Activated naive CD8-positive, alpha-beta T cell (primary cell): Measurements from ENCODE around the gene FOXO4.

Experiments used
- H3K27ac Mint-ChIP-seq: one replicate; pipeline ENCODE4 v1.8.0; 2021; ENCODE audit warnings: mixed read lengths
- H3K27me3 Mint-ChIP-seq: one replicate; pipeline ENCODE4 v1.8.0; 2021; ENCODE audit warnings: mixed read lengths
- H3K36me3 Mint-ChIP-seq: one replicate; pipeline ENCODE4 v1.8.0; 2021; ENCODE audit warnings: mixed read lengths
- H3K4me1 Mint-ChIP-seq: one replicate; pipeline ENCODE4 v1.8.0; 2021; ENCODE audit warnings: low read depth, mixed read lengths
- H3K4me3 Mint-ChIP-seq: one replicate; pipeline ENCODE4 v1.8.0; 2021; ENCODE audit warnings: mild to moderate bottlenecking, mixed read lengths
- H3K9me3 Mint-ChIP-seq: one replicate; pipeline ENCODE4 v1.8.0; 2021; ENCODE audit warnings: low read depth, mixed read lengths

Gene FOXO4

GRCh38 chrX:71085900-71086299, 9.8 kb upstream of the FOXO4 start:
- Mint-ChIP-seq H3K9me3 (no peaks in the 10 kb centered on the region), H3K4me3 (no peak overlapping the region), H3K27ac (no peak overlapping the region), H3K36me3 (no peaks in the 10 kb centered on the region), H3K4me1 (peaks cover 7% of the 10 kb centered on the region), H3K27me3 (no peaks in the 10 kb centered on the region)

GRCh38 chrX:71091263-71091662, 4.4 kb upstream of the FOXO4 start:
- no peaks in the 10 kb centered on the region for H3K27me3 Mint-ChIP-seq
- H3K4me3 Mint-ChIP-seq, result no peak overlapping the region
- no peaks in the 10 kb centered on the region for H3K36me3 Mint-ChIP-seq
- no peak overlapping the region for H3K27ac Mint-ChIP-seq
- no peaks in the 10 kb centered on the region for H3K9me3 Mint-ChIP-seq
- peaks cover 8% of the 10 kb centered on the region for H3K4me1 Mint-ChIP-seq

DNA sequence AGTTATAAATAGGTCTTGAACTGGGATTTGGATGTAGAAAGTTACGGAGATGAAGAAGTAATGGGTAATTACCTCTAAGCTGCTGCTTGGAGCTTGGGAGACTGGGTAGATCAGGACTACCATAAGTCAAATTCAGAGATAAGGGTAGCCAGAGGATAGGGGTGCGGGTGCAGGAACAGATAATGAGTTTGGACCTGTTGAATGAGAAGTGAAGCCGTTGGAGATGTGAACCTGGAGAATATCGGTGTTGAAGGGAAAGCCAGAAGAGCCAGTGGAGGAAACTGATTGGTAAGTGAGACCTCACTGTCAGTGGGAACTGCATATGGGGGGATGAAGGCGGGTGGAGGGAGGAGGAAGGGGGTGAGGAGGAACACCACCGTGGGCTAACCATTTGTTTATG, 618 bp upstream of the FOXO4 start:
- Mint-ChIP-seq H3K36me3 (no peaks in the 10 kb centered on the region), H3K27me3 (no peaks in the 10 kb centered on the region), H3K9me3 (no peaks in the 10 kb centered on the region), H3K27ac (peak overlapping the region; percentile 70), H3K4me1 (peaks cover 32% of the 10 kb centered on the region), H3K4me3 (peak overlapping the region; percentile 97)

DNA sequence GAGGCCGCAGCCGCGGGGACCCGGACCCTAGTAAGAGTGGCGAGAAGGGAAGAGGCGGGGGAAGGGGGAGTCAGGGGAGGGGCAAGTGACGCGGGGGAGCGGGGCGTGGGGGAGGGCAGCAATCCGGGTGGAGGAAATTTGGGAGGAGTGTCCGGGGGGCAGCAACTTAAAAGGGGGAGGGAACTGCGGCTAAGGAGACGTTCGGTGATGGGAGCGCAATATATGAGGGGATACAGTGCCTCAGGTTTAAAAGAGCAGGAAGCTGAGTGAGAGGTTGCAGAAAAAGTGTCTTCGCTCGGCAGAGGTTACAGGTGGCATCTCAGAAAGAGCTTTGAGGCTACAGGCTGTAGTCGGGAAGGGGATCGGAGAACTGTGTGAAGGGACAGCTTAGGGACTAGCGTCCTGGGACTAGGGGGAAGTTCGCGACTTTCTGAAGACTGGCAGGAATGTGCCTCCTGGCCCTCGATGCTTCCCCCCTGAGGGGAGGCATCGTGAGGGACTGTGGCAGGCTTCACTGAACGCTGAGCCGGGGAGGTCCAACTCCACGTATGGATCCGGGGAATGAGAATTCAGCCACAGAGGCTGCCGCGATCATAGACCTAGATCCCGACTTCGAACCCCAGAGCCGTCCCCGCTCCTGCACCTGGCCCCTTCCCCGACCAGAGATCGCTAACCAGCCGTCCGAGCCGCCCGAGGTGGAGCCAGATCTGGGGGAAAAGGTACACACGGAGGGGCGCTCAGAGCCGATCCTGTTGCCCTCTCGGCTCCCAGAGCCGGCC, 519 bp downstream of the FOXO4 start:
- peak overlapping the region; percentile 91 for H3K27ac Mint-ChIP-seq
- H3K36me3 Mint-ChIP-seq, result no peaks in the 10 kb centered on the region
- no peaks in the 10 kb centered on the region for H3K9me3 Mint-ChIP-seq
- H3K4me1 Mint-ChIP-seq, result peaks cover 41% of the 10 kb centered on the region
- H3K27me3 Mint-ChIP-seq, result no peaks in the 10 kb centered on the region
- peak overlapping the region; percentile 97 for H3K4me3 Mint-ChIP-seq

- Mint-ChIP-seq H3K9me3 (no peaks in the 10 kb centered on the region), H3K4me1 (peaks cover 46% of the 10 kb centered on the region), H3K27me3 (no peaks in the 10 kb centered on the region), H3K36me3 (no peaks in the 10 kb centered on the region), H3K4me3 (peak overlapping the region; percentile 97), H3K27ac (no peak overlapping the region)
These were observed 1.0 kb downstream of the FOXO4 start for GRCh38 chrX:71096760-71097032.

GRCh38 chrX:71098302-71098701, 2.7 kb downstream of the FOXO4 start:
- H3K4me1 Mint-ChIP-seq, result peaks cover 60% of the 10 kb centered on the region
- no peaks in the 10 kb centered on the region for H3K9me3 Mint-ChIP-seq
- no peaks in the 10 kb centered on the region for H3K27me3 Mint-ChIP-seq
- H3K36me3 Mint-ChIP-seq, result no peaks in the 10 kb centered on the region
- H3K27ac Mint-ChIP-seq, result peak overlapping the region; percentile 54
- peak overlapping the region; percentile 20 for H3K4me3 Mint-ChIP-seq

GRCh38 chrX:71098951-71099506, 3.4 kb downstream of the FOXO4 start:
- H3K9me3 Mint-ChIP-seq, result no peaks in the 10 kb centered on the region
- H3K4me1 Mint-ChIP-seq, result peaks cover 64% of the 10 kb centered on the region
- no peaks in the 10 kb centered on the region for H3K36me3 Mint-ChIP-seq
- H3K27ac Mint-ChIP-seq, result peak overlapping the region; percentile 50
- peak overlapping the region; percentile 50 for H3K4me3 Mint-ChIP-seq
- no peaks in the 10 kb centered on the region for H3K27me3 Mint-ChIP-seq

- no peaks in the 10 kb centered on the region for H3K27me3 Mint-ChIP-seq
- peaks cover 71% of the 10 kb centered on the region for H3K4me1 Mint-ChIP-seq
- peak overlapping the region; percentile 50 for H3K4me3 Mint-ChIP-seq
- no peaks in the 10 kb centered on the region for H3K9me3 Mint-ChIP-seq
- H3K36me3 Mint-ChIP-seq, result no peaks in the 10 kb centered on the region
- H3K27ac Mint-ChIP-seq, result peak overlapping the region; percentile 50
These were observed 4.1 kb downstream of the FOXO4 start for GRCh38 chrX:71099736-71100135.

GRCh38 chrX:71100581-71101505, 5.2 kb downstream of the FOXO4 start:
- Mint-ChIP-seq H3K4me1 (peaks cover 73% of the 10 kb centered on the region), H3K36me3 (peaks cover 4% of the 10 kb centered on the region), H3K27me3 (no peaks in the 10 kb centered on the region), H3K9me3 (no peaks in the 10 kb centered on the region), H3K27ac (peak overlapping the region; percentile 34), H3K4me3 (no peak overlapping the region)

- Mint-ChIP-seq H3K9me3 (no peaks in the 10 kb centered on the region), H3K4me3 (peak overlapping the region; percentile 60), H3K27ac (peak overlapping the region; percentile 78), H3K4me1 (peaks cover 81% of the 10 kb centered on the region), H3K36me3 (peaks cover 10% of the 10 kb centered on the region), H3K27me3 (no peaks in the 10 kb centered on the region)
These were observed 6.6 kb downstream of the FOXO4 start for GRCh38 chrX:71102292-71102691.

- no peaks in the 10 kb centered on the region for H3K27me3 Mint-ChIP-seq
- H3K4me3 Mint-ChIP-seq, result peak overlapping the region; percentile 82
- H3K4me1 Mint-ChIP-seq, result peaks cover 82% of the 10 kb centered on the region
- peaks cover 11% of the 10 kb centered on the region for H3K36me3 Mint-ChIP-seq
- peak overlapping the region; percentile 87 for H3K27ac Mint-ChIP-seq
- no peaks in the 10 kb centered on the region for H3K9me3 Mint-ChIP-seq
These were observed 7.7 kb downstream of the FOXO4 start for GRCh38 chrX:71103110-71103983.

DNA sequence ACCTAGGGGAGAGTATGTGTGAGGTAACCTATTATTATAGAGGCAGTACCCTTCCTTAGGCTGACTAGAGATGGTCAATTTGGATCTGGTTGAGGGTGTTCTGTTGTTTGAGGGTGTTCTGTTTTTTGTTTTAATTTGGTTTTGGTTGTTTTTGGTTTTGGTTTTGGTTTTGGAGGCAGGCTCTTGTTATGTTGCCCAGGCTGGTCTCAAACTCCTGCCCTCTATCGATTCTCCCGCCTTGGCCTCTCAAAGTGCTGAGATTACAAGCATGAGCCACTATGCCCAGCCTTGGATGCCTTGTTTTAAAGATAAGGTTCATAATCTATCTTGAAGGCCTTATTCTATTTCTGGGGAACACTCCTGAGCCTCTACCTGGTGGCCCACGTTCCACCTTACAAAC, 10.0 kb downstream of the FOXO4 start:
- peaks cover 71% of the 10 kb centered on the region for H3K4me1 Mint-ChIP-seq
- H3K27me3 Mint-ChIP-seq, result no peaks in the 10 kb centered on the region
- no peaks in the 10 kb centered on the region for H3K9me3 Mint-ChIP-seq
- H3K27ac Mint-ChIP-seq, result peak overlapping the region; percentile 91
- peaks cover 14% of the 10 kb centered on the region for H3K36me3 Mint-ChIP-seq
- peak overlapping the region; percentile 79 for H3K4me3 Mint-ChIP-seq

GRCh38 chrX:71106427-71106826, 10.8 kb downstream of the FOXO4 start, which contains the start of gene CXorf65:
Gene CXorf65, minus strand, starts transcription at chrX:71106740. Its CDS starts 184 bp downstream, at chrX:71106556.
- peaks cover 63% of the 10 kb centered on the region for H3K4me1 Mint-ChIP-seq
- peaks cover 18% of the 10 kb centered on the region for H3K36me3 Mint-ChIP-seq
- H3K27ac Mint-ChIP-seq, result peak within 1 kb of the TSS; percentile 91
- H3K27me3 Mint-ChIP-seq, result no peaks in the 10 kb centered on the region
- H3K9me3 Mint-ChIP-seq, result no peaks in the 10 kb centered on the region
- H3K4me3 Mint-ChIP-seq, result peak within 1 kb of the TSS; percentile 99

- H3K27me3 Mint-ChIP-seq, result no peaks in the 10 kb centered on the region
- H3K36me3 Mint-ChIP-seq, result peaks cover 18% of the 10 kb centered on the region
- peaks cover 58% of the 10 kb centered on the region for H3K4me1 Mint-ChIP-seq
- H3K9me3 Mint-ChIP-seq, result no peaks in the 10 kb centered on the region
- H3K27ac Mint-ChIP-seq, result peak overlapping the region; percentile 79
- peak overlapping the region; percentile 99 for H3K4me3 Mint-ChIP-seq
These were observed 11.6 kb downstream of the FOXO4 start for GRCh38 chrX:71107245-71107644.
